HEK293 (cell line): ENCODE measurements around the gene GALK1.

Experiments
- CTCF ChIA-PET: fragments of 350-600 bp; formaldehyde crosslinking; extraction: SDS; loops from one replicate; lab custom pipeline; 2021; ENCODE audit warnings: antibody characterized with exemption; lab: Yijun Ruan, JAX
- POLR2A ChIA-PET: fragments of 300-600 bp; formaldehyde crosslinking; extraction: SDS; loops from one replicate; lab custom pipeline; 2020; ENCODE audit warnings: antibody characterized with exemption, inconsistent platforms; lab: Yijun Ruan, JAX
- H3K27ac ChIP-seq: fragments of 200-500 bp; sonication (Bioruptor generic); 2 replicates; pipeline ENCODE4 v1.5.1; 2014; ENCODE audit warnings: low read depth, low read length, control low read depth, inconsistent platforms; ENCODE audit errors: extremely low read depth
- H3K36me3 ChIP-seq, 2 experiments: fragments of 200-500 bp in 1 of 2; sonication (Bioruptor generic) in 1 of 2; 1 replicate in 1 of 2; 2 replicates in 1 of 2; pipeline ENCODE4 v1.5.1; 2014 to 2017; ENCODE audit warnings: inconsistent platforms in 2 of 2, low read length in 2 of 2; ENCODE audit not compliant: control insufficient read depth in 2 of 2, insufficient read depth in 1 of 2
- H3K4me1 ChIP-seq: fragments of 200-500 bp; sonication (Bioruptor generic); 2 replicates; pipeline ENCODE4 v1.5.1; 2014; ENCODE audit warnings: mild to moderate bottlenecking, low read length, inconsistent platforms; ENCODE audit not compliant: control insufficient read depth, insufficient read depth
- H3K4me3 ChIP-seq: 2 replicates; pipeline ENCODE4 v1.5.1; 2011; ENCODE audit warnings: low read depth, mild to moderate bottlenecking, control low read depth, low read length, moderate library complexity
- H3K9me3 ChIP-seq: fragments of 200-500 bp; sonication (Bioruptor generic); 2 replicates; pipeline ENCODE4 v1.5.1; 2014; ENCODE audit warnings: low read depth, low read length, inconsistent platforms; ENCODE audit not compliant: control insufficient read depth, insufficient read depth
- CTCF ChIP-seq: fragments of 450-650 bp; formaldehyde crosslinking; IDR thresholded peaks from 2 replicates; pipeline ENCODE4 v1.5.1; 2016; ENCODE audit warnings: missing biosample characterization, missing genetic modification characterization
- EGR2 ChIP-seq: fragments of 450-650 bp; formaldehyde crosslinking; IDR thresholded peaks from 2 replicates; pipeline ENCODE4 v1.5.1; 2016; ENCODE audit warnings: low read depth, missing biosample characterization, missing genetic modification characterization
- GLIS2 ChIP-seq: fragments of 450-650 bp; formaldehyde crosslinking; IDR thresholded peaks from 2 replicates; pipeline ENCODE4 v1.5.1; 2016; ENCODE audit warnings: missing biosample characterization, missing genetic modification characterization
- KLF16 ChIP-seq: fragments of 450-650 bp; formaldehyde crosslinking; IDR thresholded peaks from 2 replicates; pipeline ENCODE4 v1.5.1; 2017; ENCODE audit warnings: missing biosample characterization, missing genetic modification characterization
- KLF9 ChIP-seq: fragments of 450-650 bp; formaldehyde crosslinking; IDR thresholded peaks from 2 replicates; pipeline ENCODE4 v1.5.1; 2016; ENCODE audit warnings: missing biosample characterization, missing genetic modification characterization, low read depth
- PBX3 ChIP-seq: sonication (generic); formaldehyde crosslinking; IDR thresholded peaks from 2 replicates; pipeline ENCODE4 v1.8.1; 2022; ENCODE audit warnings: mild to moderate bottlenecking, moderate library complexity, missing genetic modification reagents
- SCRT1 ChIP-seq: fragments of 450-650 bp; formaldehyde crosslinking; IDR thresholded peaks from 2 replicates; pipeline ENCODE4 v1.5.1; 2016; ENCODE audit warnings: missing biosample characterization, missing genetic modification characterization, borderline replicate concordance
- SCRT2 ChIP-seq: fragments of 450-650 bp; formaldehyde crosslinking; IDR thresholded peaks from 2 replicates; pipeline ENCODE4 v1.5.1; 2016; ENCODE audit warnings: missing biosample characterization, missing genetic modification characterization
- SP2 ChIP-seq: fragments of 450-650 bp; formaldehyde crosslinking; IDR thresholded peaks from 2 replicates; pipeline ENCODE4 v1.5.1; 2016; ENCODE audit warnings: missing biosample characterization, missing genetic modification characterization
- ZBTB21 ChIP-seq: fragments of 450-650 bp; formaldehyde crosslinking; IDR thresholded peaks from 2 replicates; pipeline ENCODE4 v1.5.1; 2017; ENCODE audit warnings: missing biosample characterization, missing genetic modification characterization
- ZBTB6 ChIP-seq: fragments of 450-650 bp; formaldehyde crosslinking; IDR thresholded peaks from 2 replicates; pipeline ENCODE4 v1.5.1; 2017; ENCODE audit warnings: missing biosample characterization, missing genetic modification characterization
- ZNF184 ChIP-seq: fragments of 450-650 bp; IDR thresholded peaks from 2 replicates; pipeline ENCODE4 v1.5.1; 2018; ENCODE audit warnings: missing biosample characterization, mild to moderate bottlenecking, missing genetic modification characterization
- ZNF311 ChIP-seq: fragments of 450-650 bp; formaldehyde crosslinking; IDR thresholded peaks from 2 replicates; pipeline ENCODE4 v1.5.1; 2017; ENCODE audit warnings: missing biosample characterization, missing genetic modification characterization, borderline replicate concordance
- ZNF324 ChIP-seq: fragments of 450-650 bp; formaldehyde crosslinking; IDR thresholded peaks from 2 replicates; pipeline ENCODE4 v1.5.1; 2016; ENCODE audit warnings: missing biosample characterization, missing genetic modification characterization
- ZNF521 ChIP-seq: fragments of 450-650 bp; formaldehyde crosslinking; IDR thresholded peaks from 2 replicates; pipeline ENCODE4 v1.5.1; 2017; ENCODE audit warnings: missing biosample characterization, mild to moderate bottlenecking, missing genetic modification characterization
- ZNF654 ChIP-seq: fragments of 450-650 bp; formaldehyde crosslinking; IDR thresholded peaks from 2 replicates; pipeline ENCODE4 v1.5.1; 2016; ENCODE audit warnings: low read depth, missing biosample characterization, missing genetic modification characterization
- ZNF830 ChIP-seq: fragments of 450-650 bp; IDR thresholded peaks from 2 replicates; pipeline ENCODE4 v1.5.0; 2018; ENCODE audit warnings: missing biosample characterization, missing genetic modification characterization, low read depth, mild to moderate bottlenecking, moderate library complexity
- ZXDB ChIP-seq: fragments of 450-650 bp; formaldehyde crosslinking; IDR thresholded peaks from 2 replicates; pipeline ENCODE4 v1.5.1; 2016; ENCODE audit warnings: missing biosample characterization, missing genetic modification characterization
- TF ChIP-seq, protein P1 (sequence below): fragments of 450-650 bp; formaldehyde crosslinking; IDR thresholded peaks from 2 replicates; pipeline ENCODE4 v1.5.1; 2016; ENCODE audit warnings: missing biosample characterization, missing genetic modification characterization
- TF ChIP-seq, protein P2 (sequence below): fragments of 450-650 bp; formaldehyde crosslinking; IDR thresholded peaks from 2 replicates; pipeline ENCODE4 v1.5.1; 2016; ENCODE audit warnings: missing biosample characterization, missing genetic modification characterization
- TF ChIP-seq, protein P3 (sequence below): fragments of 450-650 bp; IDR thresholded peaks from 2 replicates; pipeline ENCODE4 v1.5.1; 2018; ENCODE audit warnings: missing biosample characterization, mild to moderate bottlenecking, missing genetic modification characterization
- TF ChIP-seq, protein P4 (sequence below): fragments of 450-650 bp; formaldehyde crosslinking; IDR thresholded peaks from 2 replicates; pipeline ENCODE4 v1.5.1; 2017; ENCODE audit warnings: missing biosample characterization, missing genetic modification characterization

Gene GALK1

DNA sequence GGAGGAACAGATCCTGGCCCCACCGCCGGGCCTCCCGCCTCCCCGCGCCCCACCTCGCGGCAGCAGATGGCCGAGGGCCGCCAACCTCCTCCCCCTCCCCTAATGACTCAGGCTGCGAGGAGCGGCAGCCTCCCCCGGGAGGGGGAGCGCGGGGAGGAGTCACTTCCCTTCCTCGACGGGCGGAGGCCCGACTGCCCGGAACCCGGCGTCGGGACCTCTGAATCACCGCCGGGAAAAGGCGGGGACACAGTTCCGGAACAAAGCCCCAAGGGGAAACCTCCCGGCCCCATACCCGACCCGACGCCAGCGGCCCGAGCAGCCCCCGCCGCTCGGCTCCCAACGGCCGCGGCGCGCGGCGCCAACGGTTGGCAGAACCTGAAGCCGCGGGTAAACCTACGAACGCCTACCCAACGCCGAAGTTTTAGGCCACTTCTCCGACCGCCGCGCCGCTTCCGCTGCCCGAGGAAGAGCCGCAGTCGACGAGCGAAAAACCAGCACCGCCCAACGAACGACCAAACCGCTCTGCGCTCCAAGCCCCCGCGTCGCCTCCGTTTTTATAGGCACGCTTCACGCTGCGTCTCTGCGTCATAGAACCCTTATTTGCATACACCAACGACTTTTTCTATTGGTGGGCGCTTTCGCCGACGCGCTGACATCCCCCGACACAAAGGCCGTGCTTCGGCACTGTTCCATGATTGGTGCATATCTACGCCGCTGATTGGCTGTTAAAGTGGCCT, 14.4 kb upstream of the GALK1 start (continued):
- TF ChIP-seq, protein P1, sequence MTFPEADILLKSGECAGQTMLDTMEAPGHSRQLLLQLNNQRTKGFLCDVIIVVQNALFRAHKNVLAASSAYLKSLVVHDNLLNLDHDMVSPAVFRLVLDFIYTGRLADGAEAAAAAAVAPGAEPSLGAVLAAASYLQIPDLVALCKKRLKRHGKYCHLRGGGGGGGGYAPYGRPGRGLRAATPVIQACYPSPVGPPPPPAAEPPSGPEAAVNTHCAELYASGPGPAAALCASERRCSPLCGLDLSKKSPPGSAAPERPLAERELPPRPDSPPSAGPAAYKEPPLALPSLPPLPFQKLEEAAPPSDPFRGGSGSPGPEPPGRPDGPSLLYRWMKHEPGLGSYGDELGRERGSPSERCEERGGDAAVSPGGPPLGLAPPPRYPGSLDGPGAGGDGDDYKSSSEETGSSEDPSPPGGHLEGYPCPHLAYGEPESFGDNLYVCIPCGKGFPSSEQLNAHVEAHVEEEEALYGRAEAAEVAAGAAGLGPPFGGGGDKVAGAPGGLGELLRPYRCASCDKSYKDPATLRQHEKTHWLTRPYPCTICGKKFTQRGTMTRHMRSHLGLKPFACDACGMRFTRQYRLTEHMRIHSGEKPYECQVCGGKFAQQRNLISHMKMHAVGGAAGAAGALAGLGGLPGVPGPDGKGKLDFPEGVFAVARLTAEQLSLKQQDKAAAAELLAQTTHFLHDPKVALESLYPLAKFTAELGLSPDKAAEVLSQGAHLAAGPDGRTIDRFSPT (tag by site-specific recombination) = no peak
- TF ChIP-seq ZBTB21 (tag by site-specific recombination) (peak; percentile 94), EGR2 (peak; percentile 82), ZXDB (tag by site-specific recombination) (peak; percentile 41; the same call in 1 of the 2 replicates), ZBTB6 (tag by site-specific recombination) (peak; percentile 36; the same call in 1 of the 2 replicates), ZNF324 (tag by site-specific recombination) (peak; percentile 89; the same call in 1 of the 2 replicates), ZNF184 (tag by site-specific recombination) (peak; percentile 86), ZNF521 (no peak)
- TF ChIP-seq, protein P2, sequence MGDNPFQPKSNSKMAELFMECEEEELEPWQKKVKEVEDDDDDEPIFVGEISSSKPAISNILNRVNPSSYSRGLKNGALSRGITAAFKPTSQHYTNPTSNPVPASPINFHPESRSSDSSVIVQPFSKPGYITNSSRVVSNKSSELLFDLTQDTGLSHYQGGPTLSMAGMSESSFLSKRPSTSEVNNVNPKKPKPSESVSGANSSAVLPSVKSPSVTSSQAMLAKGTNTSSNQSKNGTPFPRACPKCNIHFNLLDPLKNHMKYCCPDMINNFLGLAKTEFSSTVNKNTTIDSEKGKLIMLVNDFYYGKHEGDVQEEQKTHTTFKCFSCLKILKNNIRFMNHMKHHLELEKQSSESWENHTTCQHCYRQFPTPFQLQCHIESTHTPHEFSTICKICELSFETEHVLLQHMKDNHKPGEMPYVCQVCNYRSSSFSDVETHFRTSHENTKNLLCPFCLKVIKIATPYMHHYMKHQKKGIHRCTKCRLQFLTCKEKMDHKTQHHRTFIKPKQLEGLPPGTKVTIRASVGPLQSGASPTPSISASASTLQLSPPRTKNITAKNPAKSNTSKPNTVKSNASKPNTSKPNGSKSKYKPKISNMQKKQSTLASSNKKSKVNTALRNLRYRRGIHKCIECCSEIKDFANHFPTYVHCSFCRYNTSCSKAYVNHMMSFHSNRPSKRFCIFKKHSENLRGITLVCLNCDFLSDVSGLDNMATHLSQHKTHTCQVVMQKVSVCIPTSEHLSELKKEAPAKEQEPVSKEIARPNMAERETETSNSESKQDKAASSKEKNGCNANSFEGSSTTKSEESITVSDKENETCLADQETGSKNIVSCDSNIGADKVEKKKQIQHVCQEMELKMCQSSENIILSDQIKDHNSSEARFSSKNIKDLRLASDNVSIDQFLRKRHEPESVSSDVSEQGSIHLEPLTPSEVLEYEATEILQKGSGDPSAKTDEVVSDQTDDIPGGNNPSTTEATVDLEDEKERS (tag by site-specific recombination) = no peak
- TF ChIP-seq, protein P3, sequence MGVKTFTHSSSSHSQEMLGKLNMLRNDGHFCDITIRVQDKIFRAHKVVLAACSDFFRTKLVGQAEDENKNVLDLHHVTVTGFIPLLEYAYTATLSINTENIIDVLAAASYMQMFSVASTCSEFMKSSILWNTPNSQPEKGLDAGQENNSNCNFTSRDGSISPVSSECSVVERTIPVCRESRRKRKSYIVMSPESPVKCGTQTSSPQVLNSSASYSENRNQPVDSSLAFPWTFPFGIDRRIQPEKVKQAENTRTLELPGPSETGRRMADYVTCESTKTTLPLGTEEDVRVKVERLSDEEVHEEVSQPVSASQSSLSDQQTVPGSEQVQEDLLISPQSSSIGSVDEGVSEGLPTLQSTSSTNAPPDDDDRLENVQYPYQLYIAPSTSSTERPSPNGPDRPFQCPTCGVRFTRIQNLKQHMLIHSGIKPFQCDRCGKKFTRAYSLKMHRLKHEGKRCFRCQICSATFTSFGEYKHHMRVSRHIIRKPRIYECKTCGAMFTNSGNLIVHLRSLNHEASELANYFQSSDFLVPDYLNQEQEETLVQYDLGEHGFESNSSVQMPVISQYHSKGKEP (tag by site-specific recombination) = peak; percentile 8; the same call in 1 of the 2 replicates
- TF ChIP-seq, all 188 proteins: peak for 72

DNA sequence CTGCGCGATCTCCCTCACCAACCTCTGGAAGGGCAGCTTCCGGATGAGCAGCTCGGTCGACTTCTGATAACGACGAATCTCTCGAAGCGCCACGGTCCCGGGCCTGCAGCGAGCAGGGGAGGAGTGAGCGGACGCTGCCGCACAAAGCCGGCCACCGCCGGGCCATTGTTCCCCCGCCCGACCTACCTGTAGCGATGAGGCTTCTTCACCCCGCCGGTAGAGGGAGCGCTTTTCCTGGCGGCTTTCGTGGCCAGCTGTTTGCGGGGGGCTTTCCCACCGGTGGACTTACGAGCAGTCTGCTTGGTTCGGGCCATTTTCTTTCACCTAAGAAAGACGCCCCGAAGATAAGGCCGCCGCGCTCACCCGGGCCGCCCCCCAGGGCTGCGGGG, 13.9 kb upstream of the GALK1 start:
- POLR2A ChIA-PET = interaction anchor here (0.6 to 8.1 kb wide), 9 partner anchors 12 to 259 kb away, joined by 4 to 234 read pairs (median 5); partner anchors contain the start of genes GALK1, TRIM65 and WBP2
- peaks cover 14% of the 10 kb centered on the region; the same call in 1 of the 2 replicates for H3K4me1 ChIP-seq
- H3K4me3 ChIP-seq = peak overlapping the region; percentile 72
- CTCF ChIA-PET = interaction anchor here (0.8 to 9.4 kb wide), 6 partner anchors 13 to 112 kb away, joined by 3 to 73 read pairs (median 4); partner anchors contain the start of genes GALK1 and RECQL5
- H3K9me3 ChIP-seq = no peaks in the 10 kb centered on the region
- peaks cover 0 to 49% of the 10 kb centered on the region in 2 experiments; a peak in 2 of 3 replicates for H3K36me3 ChIP-seq
- peak overlapping the region; percentile 94 for H3K27ac ChIP-seq
- peak; percentile 19; the same call in 1 of the 2 replicates for TF ChIP-seq KLF16
- 0 out of 2 replicates have a peak, but pooled peaks have one; percentile 36 for TF ChIP-seq KLF9 (tag by site-specific recombination)
- TF ChIP-seq ZNF830 (tag by site-specific recombination) = no peak
- 0 out of 2 replicates have a peak, but pooled peaks have one; percentile 20 for TF ChIP-seq SP2 (tag by site-specific recombination)
- TF ChIP-seq CTCF = peak; percentile 82
- TF ChIP-seq PBX3 = 0 out of 2 replicates have a peak, but pooled peaks have one; percentile 49
- 0 out of 2 replicates have a peak, but pooled peaks have one; percentile 5 for TF ChIP-seq ZNF654
- TF ChIP-seq SCRT1 = peak; percentile 94
- peak; percentile 98 for TF ChIP-seq SCRT2
- no peak for TF ChIP-seq ZNF311 (tag by site-specific recombination)
- TF ChIP-seq GLIS2 (tag by site-specific recombination) = peak; percentile 81
- TF ChIP-seq, protein P4, sequence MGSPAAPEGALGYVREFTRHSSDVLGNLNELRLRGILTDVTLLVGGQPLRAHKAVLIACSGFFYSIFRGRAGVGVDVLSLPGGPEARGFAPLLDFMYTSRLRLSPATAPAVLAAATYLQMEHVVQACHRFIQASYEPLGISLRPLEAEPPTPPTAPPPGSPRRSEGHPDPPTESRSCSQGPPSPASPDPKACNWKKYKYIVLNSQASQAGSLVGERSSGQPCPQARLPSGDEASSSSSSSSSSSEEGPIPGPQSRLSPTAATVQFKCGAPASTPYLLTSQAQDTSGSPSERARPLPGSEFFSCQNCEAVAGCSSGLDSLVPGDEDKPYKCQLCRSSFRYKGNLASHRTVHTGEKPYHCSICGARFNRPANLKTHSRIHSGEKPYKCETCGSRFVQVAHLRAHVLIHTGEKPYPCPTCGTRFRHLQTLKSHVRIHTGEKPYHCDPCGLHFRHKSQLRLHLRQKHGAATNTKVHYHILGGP (tag by site-specific recombination) = no peak
